CD4-positive, alpha-beta T cell treated with Interleukin-2 at 100 ng/mL for 4 hours (primary cell): ENCODE measurements around the gene CLDND2.

Source experiments
- DNase-seq: peaks from one replicate; pipeline ENCODE4 v3.0.0-alpha.2; 2020; ENCODE audit warnings: low spot score

The CLDND2 gene

GRCh38 chr19:51354742-51355148 is 14.1 kb downstream of the CLDND2 start:
- no peak for DNase-seq

GRCh38 chr19:51354103-51354741 is 14.6 kb downstream of the CLDND2 start:
- DNase-seq = no peak

GRCh38 chr19:51352783-51353360 is 15.9 kb downstream of the CLDND2 start:
- DNase-seq = no peak

GRCh38 chr19:51351266-51351990 is 17.4 kb downstream of the CLDND2 start:
- no peak for DNase-seq

- DNase-seq = no peak
Observed at GRCh38 chr19:51347209-51347928, 21.4 kb downstream of the CLDND2 start.

- DNase-seq = no peak
Observed at GRCh38 chr19:51346742-51347141, 22.1 kb downstream of the CLDND2 start.

GRCh38 chr19:51345076-51345620 is 23.7 kb downstream of the CLDND2 start:
- no peak for DNase-seq

GRCh38 chr19:51342631-51343569 is 25.9 kb downstream of the CLDND2 start:
- no peak for DNase-seq

GRCh38 chr19:51341976-51342580 is 26.7 kb downstream of the CLDND2 start, which contains the start of gene VSIG10L:
TSS of gene VSIG10L (minus strand) at chr19:51342139. CDS start at chr19:51342124, 15 bp downstream.
- DNase-seq = no peak

- no peak for DNase-seq
Observed at GRCh38 chr19:51341066-51341465, 27.7 kb downstream of the CLDND2 start.

GRCh38 chr19:51339687-51340656 is 28.8 kb downstream of the CLDND2 start:
- DNase-seq = peak; percentile 90

- no peak for DNase-seq
Observed at GRCh38 chr19:51339313-51339686, 29.5 kb downstream of the CLDND2 start.

- DNase-seq = peak; percentile 82
Observed at GRCh38 chr19:51338563-51339312, 30.1 kb downstream of the CLDND2 start.

GRCh38 chr19:51337861-51338562 is 30.8 kb downstream of the CLDND2 start:
- no peak for DNase-seq

GRCh38 chr19:51337141-51337860 is 31.5 kb downstream of the CLDND2 start:
- DNase-seq = no peak

GRCh38 chr19:51333836-51334460 is 34.9 kb downstream of the CLDND2 start:
- DNase-seq = no peak

GRCh38 chr19:51331716-51332115 is 37.1 kb downstream of the CLDND2 start:
- no peak for DNase-seq
